HG03175 (cell line): Measurements from ENCODE around the gene HOPX.
"Not testable (repeated sequence)": the region's sequence is repeated elsewhere in the genome, so short reads cannot be mapped to it uniquely, and the experiment has no call there.

Experiments
- ATAC-seq: cut with Tn5 transposase; IDR thresholded peaks from one replicate; pipeline ENCODE4 v1.9.1; 2021; ENCODE audit warnings: mild to moderate bottlenecking, moderate library complexity; ENCODE audit not compliant: unreplicated experiment

HOPX gene

GRCh38 chr4:56655627-56656345 lies 25.3 kb downstream of the HOPX start:
- ATAC-seq, result no peak

GRCh38 chr4:56655209-56655626 lies 25.9 kb downstream of the HOPX start:
- ATAC-seq, result no peak

- no peak for ATAC-seq
Observed at GRCh38 chr4:56654238-56654632, 26.9 kb downstream of the HOPX start.

GRCh38 chr4:56653461-56654237 lies 27.4 kb downstream of the HOPX start:
- no peak for ATAC-seq

- no peak for ATAC-seq
Observed at GRCh38 chr4:56652196-56652595, 28.9 kb downstream of the HOPX start.

GRCh38 chr4:56651056-56651350 lies 30.1 kb downstream of the HOPX start:
- no peak for ATAC-seq

- ATAC-seq, result no peak
Observed at GRCh38 chr4:56650262-56651055, 30.6 kb downstream of the HOPX start.

- ATAC-seq, result no peak
Observed at GRCh38 chr4:56649445-56650261, 31.4 kb downstream of the HOPX start.

- ATAC-seq, result no peak
Observed at GRCh38 chr4:56648824-56649151, 32.3 kb downstream of the HOPX start.

GRCh38 chr4:56648021-56648823 lies 32.9 kb downstream of the HOPX start:
- no peak for ATAC-seq

GRCh38 chr4:56646341-56646740 lies 34.8 kb downstream of the HOPX start:
- no peak for ATAC-seq

- no peak for ATAC-seq
Observed at GRCh38 chr4:56643596-56643995, 37.5 kb downstream of the HOPX start.

GRCh38 chr4:56641494-56642051 lies 39.5 kb downstream of the HOPX start:
- no peak for ATAC-seq

- ATAC-seq, result no peak
Observed at GRCh38 chr4:56640621-56641493, 40.2 kb downstream of the HOPX start.

- ATAC-seq, result no peak
Observed at GRCh38 chr4:56637791-56638190, 43.3 kb downstream of the HOPX start.

- no peak for ATAC-seq
Observed at GRCh38 chr4:56637154-56637553, 43.9 kb downstream of the HOPX start.

- ATAC-seq, result not testable (repeated sequence)
Observed at GRCh38 chr4:56634954-56635353, 46.1 kb downstream of the HOPX start.

- no peak for ATAC-seq
Observed at GRCh38 chr4:56633486-56633885, 47.6 kb downstream of the HOPX start.
